K562 (cell line): ENCODE results near the gene AJAP1. TPM values are rescaled to one million over a fixed set of nuclear protein-coding genes. Genes with fewer than 3 reads are reported as not detected.

Experiments
- ATF1 ChIP-seq, 2 experiments: fragments of 450-650 bp in 1 of 2; IDR thresholded peaks; 2 replicates each; pipeline ENCODE4 v1.6.1; 2016; ENCODE audit warnings: missing compliant biosample characterization in 1 of 2, missing genetic modification characterization in 1 of 2
- BHLHE40 ChIP-seq: IDR thresholded peaks from 2 replicates; pipeline ENCODE4 v1.6.1; 2011; ENCODE audit warnings: low read length, improper control_type of control experiment
- CHAMP1 ChIP-seq: fragments of 450-650 bp; IDR thresholded peaks from 2 replicates; pipeline ENCODE4 v1.6.1; 2016; ENCODE audit warnings: mild to moderate bottlenecking
- CREM ChIP-seq: IDR thresholded peaks from 2 replicates; pipeline ENCODE4 v1.6.1; 2014; ENCODE audit warnings: antibody characterized with exemption, low read depth
- EHMT2 ChIP-seq: fragments of 450-650 bp; IDR thresholded peaks from 2 replicates; pipeline ENCODE4 v1.6.1; 2018; ENCODE audit warnings: antibody characterized with exemption
- GTF3C2 ChIP-seq: IDR thresholded peaks from 3 replicates; pipeline ENCODE4 v1.6.1; 2011; ENCODE audit warnings: borderline replicate concordance, mild to moderate bottlenecking, moderate library complexity; ENCODE audit not compliant: insufficient read length; ENCODE audit errors: extremely low read depth
- HCFC1 ChIP-seq: IDR thresholded peaks from 2 replicates; pipeline ENCODE4 v1.6.1; 2012; ENCODE audit warnings: low read depth, low read length, improper control_type of control experiment
- HDAC1 ChIP-seq, 2 experiments: fragments of 450-650 bp; IDR thresholded peaks; 2 replicates each; pipeline ENCODE4 v1.6.1; 2016 to 2017; ENCODE audit warnings: inconsistent platforms in 1 of 2, mild to moderate bottlenecking in 1 of 2, moderate library complexity in 1 of 2
- KLF13 ChIP-seq: fragments of 450-650 bp; IDR thresholded peaks from 2 replicates; pipeline ENCODE4 v1.6.1; 2016; ENCODE audit warnings: missing genetic modification characterization, low read depth, mild to moderate bottlenecking, missing compliant biosample characterization, moderate library complexity, borderline replicate concordance
- MAFG ChIP-seq: fragments of 450-650 bp; conservative IDR thresholded peaks from 2 replicates; pipeline ENCODE4 v1.6.1; 2016; ENCODE audit warnings: missing genetic modification characterization, missing compliant biosample characterization
- MECOM ChIP-seq: fragments of 250-450 bp; sonication (Bioruptor Pico); IDR thresholded peaks from 2 replicates; pipeline ENCODE4 v1.8.0; 2022; ENCODE audit warnings: inconsistent platforms
- NCOA6 ChIP-seq: fragments of 450-650 bp; IDR thresholded peaks from 2 replicates; pipeline ENCODE4 v1.6.1; 2017; ENCODE audit warnings: mild to moderate bottlenecking
- NELFE ChIP-seq: IDR thresholded peaks from 2 replicates; pipeline ENCODE4 v1.6.1; 2011; ENCODE audit warnings: mild to moderate bottlenecking; ENCODE audit not compliant: insufficient read depth, insufficient read length
- NEUROD1 ChIP-seq: fragments of 150-350 bp; IDR thresholded peaks from 2 replicates; pipeline ENCODE4 v1.6.1; 2014; ENCODE audit warnings: borderline replicate concordance, low read length, low read depth; ENCODE audit not compliant: partially characterized antibody
- RERE ChIP-seq: sonication (generic); formaldehyde crosslinking; IDR thresholded peaks from 2 replicates; pipeline ENCODE4 v1.8.0; 2023; ENCODE audit warnings: missing genetic modification reagents, mild to moderate bottlenecking, borderline replicate concordance
- TARDBP ChIP-seq: fragments of 450-650 bp; IDR thresholded peaks from 2 replicates; pipeline ENCODE4 v1.6.1; 2016
- TBL1XR1 ChIP-seq, 2 experiments: IDR thresholded peaks; 2 replicates each; pipeline ENCODE4 v1.6.1; 2012; ENCODE audit warnings: improper control_type of control experiment in 2 of 2, low read length in 2 of 2, mild to moderate bottlenecking in 1 of 2
- ZNF232 ChIP-seq: sonication (generic); formaldehyde crosslinking; IDR thresholded peaks from 2 replicates; pipeline ENCODE4 v1.8.0; 2022; ENCODE audit warnings: mild to moderate bottlenecking, missing genetic modification reagents
- polyA plus RNA-seq, 8 experiments: library from polyadenylated mRNA; depleted of rRNA in 4 of 8; stranded (reverse) in 5 of 8; unstranded in 3 of 8; fragments of >200 nt; fragmentation: Nextera tagmentation in 2 of 8; fragmentation: Illumina TruSeq in 1 of 8; extraction: Ambion mirVana in 2 of 8; extraction: Trizol in 1 of 8; gene quantifications; 2 replicates each; pipeline versions ENCODE4 v1.2.1 to v1.2.3, GENCODE V29; 2011 to 2014; ENCODE audit warnings: inconsistent platforms in 1 of 8, missing spikeins in 1 of 8
- total RNA-seq, 7 experiments: library from RNA; depleted of rRNA in 6 of 7; stranded (reverse); fragments of >200 nt in 6 of 7; fragmentation: Illumina TruSeq in 2 of 7; extraction: Trizol in 2 of 7; gene quantifications; 2 replicates each; pipeline versions ENCODE4 v1.2.1 to v1.2.3, GENCODE V29; 2011 to 2021; ENCODE audit warnings: low replicate concordance in 1 of 7

The AJAP1 gene
- total and polyA plus RNA-seq, 9 of the 15 experiments (the other 6 are each of a cell fraction or from before 2014, with no cell fraction given): not detected

- TF ChIP-seq RERE (no peak), MAFG (no peak), EHMT2 (0 out of 2 replicates have a peak, but pooled peaks have one; percentile 43), NELFE (no peak), TBL1XR1 (IDR thresholded peaks at IDR 0.05; ENCODE audit: low read length in 2 of 2) (no peak), CREM (no peak), NEUROD1 (no peak), ZNF232 (no peak), ATF1 (CRISPR knock-in tag; IDR thresholded peaks at IDR 0.05) (no peak), ATF1 (tag; IDR thresholded peaks at IDR 0.05) (0 out of 2 replicates have a peak, but pooled peaks have one; percentile 16), BHLHE40 (no peak), HCFC1 (no peak), NCOA6 (no peak), TARDBP (no peak), GTF3C2 (no peak), HDAC1 (IDR thresholded peaks at IDR 0.05) (peak in 1 of 2 experiments; percentile 63; a peak in 2 of 4 replicates), KLF13 (no peak), CHAMP1 (no peak), MECOM (CRISPR knock-in tag) (no peak)
Measured at GRCh38 chr1:4716406-4716805, 62.0 kb downstream of the AJAP1 start (continued).
